GM12878 (cell line): ENCODE data around the gene PXMP4. TPM values are rescaled to one million over a fixed set of nuclear protein-coding genes. Genes with fewer than 3 reads are reported as not detected.

Experiments
- BACH1 ChIP-seq: fragments of 450-650 bp; IDR thresholded peaks from 2 replicates; pipeline ENCODE4 v1.6.1; 2017; ENCODE audit warnings: mild to moderate bottlenecking, borderline replicate concordance
- BCL11A ChIP-seq: IDR thresholded peaks from 2 replicates; pipeline ENCODE4 v1.6.1; 2011; ENCODE audit warnings: low read depth, low read length
- BHLHE40 ChIP-seq, 2 experiments: fragments of 450-650 bp in 1 of 2; IDR thresholded peaks; 2 replicates each; pipeline ENCODE4 v1.6.1; 2011 to 2017; ENCODE audit warnings: low read depth in 2 of 2, borderline replicate concordance in 1 of 2, improper control_type of control experiment in 1 of 2, low read length in 1 of 2, mild to moderate bottlenecking in 1 of 2
- CREM ChIP-seq: IDR thresholded peaks from 2 replicates; pipeline ENCODE4 v1.6.1; 2014; ENCODE audit warnings: antibody characterized with exemption, low read depth
- DPF2 ChIP-seq: fragments of 450-650 bp; IDR thresholded peaks from 2 replicates; pipeline ENCODE4 v1.6.1; 2017; ENCODE audit warnings: mild to moderate bottlenecking
- IKZF1 ChIP-seq: fragments of 450-650 bp; conservative IDR thresholded peaks from 2 replicates; pipeline ENCODE4 v1.6.1; 2017; ENCODE audit warnings: antibody characterized with exemption, mild to moderate bottlenecking
- MTA3 ChIP-seq: IDR thresholded peaks from 2 replicates; pipeline ENCODE4 v1.6.1; 2012; ENCODE audit warnings: low read length, inconsistent platforms, borderline replicate concordance
- MXI1 ChIP-seq: fragments of 150-350 bp; IDR thresholded peaks from 2 replicates; pipeline ENCODE4 v1.6.1; 2011; ENCODE audit warnings: low read depth, mild to moderate bottlenecking, inconsistent platforms, low read length, improper control_type of control experiment
- NFXL1 ChIP-seq: fragments of 450-650 bp; IDR thresholded peaks from 2 replicates; pipeline ENCODE4 v1.6.1; 2017; ENCODE audit warnings: antibody characterized with exemption, mild to moderate bottlenecking, borderline replicate concordance
- NR2C2 ChIP-seq: IDR thresholded peaks from 2 replicates; pipeline ENCODE4 v1.6.1; 2011; ENCODE audit warnings: borderline replicate concordance, low read depth; ENCODE audit not compliant: control insufficient read depth, insufficient read length
- NR2F1 ChIP-seq: fragments of 450-650 bp; conservative IDR thresholded peaks from 2 replicates; pipeline ENCODE4 v1.6.1; 2017; ENCODE audit warnings: mild to moderate bottlenecking
- PAX5 ChIP-seq: IDR thresholded peaks from 2 replicates; pipeline ENCODE4 v1.6.1; 2011; ENCODE audit warnings: low read depth, low read length, borderline replicate concordance
- POLR2AphosphoS2 ChIP-seq: IDR thresholded peaks from 2 replicates; pipeline ENCODE4 v1.6.1; 2011; ENCODE audit warnings: low read depth, mild to moderate bottlenecking, low read length, improper control_type of control experiment, moderate library complexity
- RAD21 ChIP-seq: IDR thresholded peaks from 2 replicates; pipeline ENCODE4 v1.6.1; 2011; ENCODE audit warnings: mild to moderate bottlenecking, low read depth, low read length, moderate library complexity; ENCODE audit not compliant: insufficient read depth
- SIN3A ChIP-seq: IDR thresholded peaks from 2 replicates; pipeline ENCODE4 v1.6.1; 2012; ENCODE audit warnings: low read depth, low read length, improper control_type of control experiment
- STAT1 ChIP-seq: fragments of 450-650 bp; conservative IDR thresholded peaks from 2 replicates; pipeline ENCODE4 v1.6.1; 2014; ENCODE audit warnings: antibody characterized with exemption, mild to moderate bottlenecking
- TCF3 ChIP-seq: IDR thresholded peaks from 2 replicates; pipeline ENCODE4 v1.6.1; 2012; ENCODE audit warnings: low read depth, mild to moderate bottlenecking, low read length, borderline replicate concordance; ENCODE audit not compliant: insufficient read depth
- polyA plus RNA-seq, 11 experiments: library from polyadenylated mRNA; depleted of rRNA in 4 of 11; unstranded in 6 of 11; stranded (reverse) in 5 of 11; fragments of >200 nt; fragmentation: Nextera tagmentation in 4 of 11; fragmentation: Illumina TruSeq in 1 of 11; extraction: Ambion mirVana in 4 of 11; extraction: Trizol in 1 of 11; gene quantifications; 1 replicate in 1 of 11; 2 replicates in 10 of 11; pipeline versions ENCODE4 v1.2.1 to v1.2.3, GENCODE V29; 2011 to 2016; ENCODE audit warnings: inconsistent platforms in 2 of 11, missing spikeins in 2 of 11, low read depth in 1 of 11
- total RNA-seq, 4 experiments: library from RNA; depleted of rRNA in 3 of 4; stranded (reverse); fragments of >200 nt in 3 of 4; fragmentation: Illumina TruSeq in 1 of 4; extraction: Trizol in 1 of 4; gene quantifications; 2 replicates each; pipeline versions ENCODE4 v1.2.1 to v1.2.3, GENCODE V29; 2013 to 2021
- TF ChIP-seq, protein P1 (sequence below): fragments of 450-650 bp; formaldehyde crosslinking; IDR thresholded peaks from 2 replicates; pipeline ENCODE4 v1.5.0; 2022; ENCODE audit warnings: mild to moderate bottlenecking, missing genetic modification characterization
- TF ChIP-seq, protein P2 (sequence below): fragments of 450-650 bp; IDR thresholded peaks from 2 replicates; pipeline ENCODE4 v1.6.1; 2014; ENCODE audit warnings: mild to moderate bottlenecking
- TF ChIP-seq, protein P3 (sequence below): fragments of 450-650 bp; IDR thresholded peaks from 2 replicates; pipeline ENCODE4 v1.6.1; 2017; ENCODE audit warnings: borderline replicate concordance
- TF ChIP-seq, protein P4 (sequence below): fragments of 450-650 bp; IDR thresholded peaks from 2 replicates; pipeline ENCODE4 v1.6.1; 2016; ENCODE audit warnings: mild to moderate bottlenecking
- TF ChIP-seq, protein P5 (sequence below): IDR thresholded peaks from 2 replicates; pipeline ENCODE4 v1.6.1; 2011; ENCODE audit warnings: mild to moderate bottlenecking, low read depth, low read length, moderate library complexity; ENCODE audit not compliant: insufficient replicate concordance

Gene PXMP4
- total and polyA plus RNA-seq, 10 of the 15 experiments (the other 5 are each of a cell fraction or from before 2014, with no cell fraction given) = 3.6 to 19.2 (median 8.6) TPM

DNA sequence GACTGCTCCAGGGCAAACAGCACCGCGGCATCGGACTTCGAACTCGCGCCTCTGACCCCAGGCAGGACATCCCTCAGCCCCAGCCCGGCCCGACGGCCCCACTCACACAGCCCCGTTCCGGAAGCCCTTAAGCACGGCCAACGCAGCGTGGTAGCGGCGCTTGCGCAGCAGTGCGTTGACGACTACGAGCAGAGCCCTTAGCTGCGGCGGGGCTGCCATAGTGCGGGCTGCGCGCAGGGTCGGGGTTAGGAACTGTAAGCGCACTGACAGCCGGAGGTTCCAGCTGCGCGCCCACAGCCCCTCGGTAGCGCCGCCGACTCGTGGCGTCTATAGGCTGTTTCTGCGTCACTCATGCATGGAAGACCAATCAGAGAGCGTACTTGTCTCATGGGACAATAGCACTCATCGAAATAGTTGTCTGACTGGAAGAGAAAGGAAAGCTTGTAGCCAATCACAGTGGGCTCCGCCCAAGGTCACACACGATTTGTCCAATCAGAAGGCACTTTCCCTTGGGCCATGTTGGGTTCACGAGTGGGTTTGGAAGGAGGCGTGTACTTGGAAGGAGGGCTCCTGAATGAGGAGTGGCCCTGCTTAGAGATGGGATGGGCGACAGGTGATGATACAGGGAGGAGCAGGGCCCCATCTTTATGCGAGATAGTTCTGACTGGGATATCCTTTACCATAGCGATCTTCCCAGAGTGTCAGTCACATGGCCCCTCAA is at the start of gene PXMP4 (continued):
- TF ChIP-seq, protein P1, sequence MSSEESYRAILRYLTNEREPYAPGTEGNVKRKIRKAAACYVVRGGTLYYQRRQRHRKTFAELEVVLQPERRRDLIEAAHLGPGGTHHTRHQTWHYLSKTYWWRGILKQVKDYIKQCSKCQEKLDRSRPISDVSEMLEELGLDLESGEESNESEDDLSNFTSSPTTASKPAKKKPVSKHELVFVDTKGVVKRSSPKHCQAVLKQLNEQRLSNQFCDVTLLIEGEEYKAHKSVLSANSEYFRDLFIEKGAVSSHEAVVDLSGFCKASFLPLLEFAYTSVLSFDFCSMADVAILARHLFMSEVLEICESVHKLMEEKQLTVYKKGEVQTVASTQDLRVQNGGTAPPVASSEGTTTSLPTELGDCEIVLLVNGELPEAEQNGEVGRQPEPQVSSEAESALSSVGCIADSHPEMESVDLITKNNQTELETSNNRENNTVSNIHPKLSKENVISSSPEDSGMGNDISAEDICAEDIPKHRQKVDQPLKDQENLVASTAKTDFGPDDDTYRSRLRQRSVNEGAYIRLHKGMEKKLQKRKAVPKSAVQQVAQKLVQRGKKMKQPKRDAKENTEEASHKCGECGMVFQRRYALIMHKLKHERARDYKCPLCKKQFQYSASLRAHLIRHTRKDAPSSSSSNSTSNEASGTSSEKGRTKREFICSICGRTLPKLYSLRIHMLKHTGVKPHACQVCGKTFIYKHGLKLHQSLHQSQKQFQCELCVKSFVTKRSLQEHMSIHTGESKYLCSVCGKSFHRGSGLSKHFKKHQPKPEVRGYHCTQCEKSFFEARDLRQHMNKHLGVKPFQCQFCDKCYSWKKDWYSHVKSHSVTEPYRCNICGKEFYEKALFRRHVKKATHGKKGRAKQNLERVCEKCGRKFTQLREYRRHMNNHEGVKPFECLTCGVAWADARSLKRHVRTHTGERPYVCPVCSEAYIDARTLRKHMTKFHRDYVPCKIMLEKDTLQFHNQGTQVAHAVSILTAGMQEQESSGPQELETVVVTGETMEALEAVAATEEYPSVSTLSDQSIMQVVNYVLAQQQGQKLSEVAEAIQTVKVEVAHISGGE = no peak
- TF ChIP-seq MTA3 (no peak), IKZF1 (peak; percentile 79), CREM (peak; percentile 62), NR2F1 (peak; percentile 92), DPF2 (peak; percentile 98), NR2C2 (no peak), TCF3 (peak; percentile 65; the same call in 1 of the 2 replicates), SIN3A (peak; percentile 74), POLR2AphosphoS2 (peak; percentile 49; the same call in 1 of the 2 replicates), BACH1 (no peak), NFXL1 (no peak), MXI1 (peak; percentile 49; the same call in 1 of the 2 replicates), BHLHE40 (IDR thresholded peaks at IDR 0.05; ENCODE audit: borderline replicate concordance in 1 of 2, low read depth in 2 of 2, low read length in 1 of 2) (peak in 1 of 2 experiments; percentile 48; a peak in 2 of 4 replicates), PAX5 (peak; percentile 71; the same call in 1 of the 2 replicates), STAT1 (no peak), BCL11A (no peak), RAD21 (no peak)
- TF ChIP-seq, protein P2, sequence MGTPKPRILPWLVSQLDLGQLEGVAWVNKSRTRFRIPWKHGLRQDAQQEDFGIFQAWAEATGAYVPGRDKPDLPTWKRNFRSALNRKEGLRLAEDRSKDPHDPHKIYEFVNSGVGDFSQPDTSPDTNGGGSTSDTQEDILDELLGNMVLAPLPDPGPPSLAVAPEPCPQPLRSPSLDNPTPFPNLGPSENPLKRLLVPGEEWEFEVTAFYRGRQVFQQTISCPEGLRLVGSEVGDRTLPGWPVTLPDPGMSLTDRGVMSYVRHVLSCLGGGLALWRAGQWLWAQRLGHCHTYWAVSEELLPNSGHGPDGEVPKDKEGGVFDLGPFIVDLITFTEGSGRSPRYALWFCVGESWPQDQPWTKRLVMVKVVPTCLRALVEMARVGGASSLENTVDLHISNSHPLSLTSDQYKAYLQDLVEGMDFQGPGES = peak; percentile 93
- TF ChIP-seq, protein P3, sequence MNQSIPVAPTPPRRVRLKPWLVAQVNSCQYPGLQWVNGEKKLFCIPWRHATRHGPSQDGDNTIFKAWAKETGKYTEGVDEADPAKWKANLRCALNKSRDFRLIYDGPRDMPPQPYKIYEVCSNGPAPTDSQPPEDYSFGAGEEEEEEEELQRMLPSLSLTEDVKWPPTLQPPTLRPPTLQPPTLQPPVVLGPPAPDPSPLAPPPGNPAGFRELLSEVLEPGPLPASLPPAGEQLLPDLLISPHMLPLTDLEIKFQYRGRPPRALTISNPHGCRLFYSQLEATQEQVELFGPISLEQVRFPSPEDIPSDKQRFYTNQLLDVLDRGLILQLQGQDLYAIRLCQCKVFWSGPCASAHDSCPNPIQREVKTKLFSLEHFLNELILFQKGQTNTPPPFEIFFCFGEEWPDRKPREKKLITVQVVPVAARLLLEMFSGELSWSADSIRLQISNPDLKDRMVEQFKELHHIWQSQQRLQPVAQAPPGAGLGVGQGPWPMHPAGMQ = no peak
- TF ChIP-seq, protein P4, sequence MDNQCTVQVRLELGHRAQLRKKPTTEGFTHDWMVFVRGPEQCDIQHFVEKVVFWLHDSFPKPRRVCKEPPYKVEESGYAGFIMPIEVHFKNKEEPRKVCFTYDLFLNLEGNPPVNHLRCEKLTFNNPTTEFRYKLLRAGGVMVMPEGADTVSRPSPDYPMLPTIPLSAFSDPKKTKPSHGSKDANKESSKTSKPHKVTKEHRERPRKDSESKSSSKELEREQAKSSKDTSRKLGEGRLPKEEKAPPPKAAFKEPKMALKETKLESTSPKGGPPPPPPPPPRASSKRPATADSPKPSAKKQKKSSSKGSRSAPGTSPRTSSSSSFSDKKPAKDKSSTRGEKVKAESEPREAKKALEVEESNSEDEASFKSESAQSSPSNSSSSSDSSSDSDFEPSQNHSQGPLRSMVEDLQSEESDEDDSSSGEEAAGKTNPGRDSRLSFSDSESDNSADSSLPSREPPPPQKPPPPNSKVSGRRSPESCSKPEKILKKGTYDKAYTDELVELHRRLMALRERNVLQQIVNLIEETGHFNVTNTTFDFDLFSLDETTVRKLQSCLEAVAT = peak; percentile 97
- TF ChIP-seq, protein P5, sequence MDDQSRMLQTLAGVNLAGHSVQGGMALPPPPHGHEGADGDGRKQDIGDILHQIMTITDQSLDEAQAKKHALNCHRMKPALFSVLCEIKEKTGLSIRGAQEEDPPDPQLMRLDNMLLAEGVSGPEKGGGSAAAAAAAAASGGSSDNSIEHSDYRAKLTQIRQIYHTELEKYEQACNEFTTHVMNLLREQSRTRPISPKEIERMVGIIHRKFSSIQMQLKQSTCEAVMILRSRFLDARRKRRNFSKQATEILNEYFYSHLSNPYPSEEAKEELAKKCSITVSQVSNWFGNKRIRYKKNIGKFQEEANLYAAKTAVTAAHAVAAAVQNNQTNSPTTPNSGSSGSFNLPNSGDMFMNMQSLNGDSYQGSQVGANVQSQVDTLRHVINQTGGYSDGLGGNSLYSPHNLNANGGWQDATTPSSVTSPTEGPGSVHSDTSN = peak; percentile 98
